ENCODE measurements around the gene ZNF764. TPM values are rescaled to one million over a fixed set of nuclear protein-coding genes. Genes with fewer than 3 reads are reported as not detected.
A peak's percentile ranks its signal among the peaks of the same experiment; 100 is the strongest.

Gene ZNF764
- total and polyA plus RNA-seq, 2 experiments from 2014 or later = 5.6 to 12.9 TPM

DNA sequence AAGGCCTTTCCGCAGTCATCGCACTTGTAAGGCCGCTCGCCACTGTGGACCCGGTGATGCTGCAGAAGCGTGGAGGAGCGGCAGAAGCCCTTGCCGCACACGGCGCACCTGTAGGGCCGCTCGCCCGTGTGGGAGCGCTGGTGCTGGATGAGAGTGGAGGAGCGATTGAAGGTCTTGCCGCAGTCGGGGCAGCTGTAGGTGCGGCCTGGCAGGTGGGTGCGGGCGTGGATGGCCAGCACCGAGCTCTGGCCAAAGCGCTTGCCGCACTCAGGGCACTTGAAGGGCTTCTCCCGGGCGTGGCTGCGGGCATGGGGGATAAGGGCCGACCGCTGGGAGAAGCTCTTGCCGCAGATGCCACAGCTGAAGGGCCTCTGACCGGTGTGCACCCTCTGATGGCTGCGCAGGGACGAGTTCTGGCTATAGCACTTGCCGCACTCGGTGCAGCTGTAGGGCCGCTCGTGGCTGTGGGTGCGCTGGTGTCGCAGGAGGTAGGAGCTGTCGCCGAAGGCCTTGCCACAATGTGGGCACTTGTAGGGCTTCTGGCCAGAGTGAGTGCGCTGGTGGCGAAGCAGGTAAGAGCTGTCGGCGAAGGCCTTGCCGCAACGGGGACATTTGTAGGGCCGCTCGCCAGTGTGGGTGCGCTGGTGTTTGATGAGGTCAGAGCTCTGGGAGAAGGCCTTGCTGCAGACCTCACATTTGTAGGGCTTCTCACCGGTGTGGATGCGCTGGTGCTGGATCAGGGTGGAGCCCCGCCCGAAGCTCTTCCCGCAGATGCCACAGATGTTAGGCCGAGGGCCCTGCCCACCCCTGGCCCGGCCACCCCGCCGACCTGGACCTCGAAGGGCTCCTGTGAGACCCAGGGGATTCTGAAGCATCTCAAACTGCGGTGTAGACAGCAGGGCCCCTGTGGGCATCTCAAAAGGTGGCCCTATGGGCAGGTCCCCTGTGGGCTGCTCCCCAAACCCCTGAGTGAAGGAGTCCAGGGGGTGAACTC, 33.3 kb downstream of the ZNF764 start:
- Histone ChIP-seq H3K36me3 (ENCODE audit: insufficient read depth) (no peaks in the 10 kb centered on the region), H3K4me2 (no peak overlapping the region), H4K20me1 (replicated peaks; ENCODE audit: insufficient read depth) (no peaks in the 10 kb centered on the region), H3K4me3 (no peak overlapping the region; the same call in 1 of the 2 replicates), H3K27ac (ENCODE audit: low read depth) (no peak overlapping the region), H3K4me1 (ENCODE audit: insufficient read depth) (peaks cover 13% of the 10 kb centered on the region), H3K27me3 (ENCODE audit: insufficient read depth) (no peaks in the 10 kb centered on the region), H3K79me2 (replicated peaks; ENCODE audit: insufficient read depth) (peaks cover 7% of the 10 kb centered on the region; the same call in 1 of the 2 replicates), H2AFZ (no peak overlapping the region), H3K9me2 (ENCODE audit: insufficient read depth) (no peaks in the 10 kb centered on the region), H3F3A (replicated peaks; ENCODE audit: low read depth) (peaks cover 15% of the 10 kb centered on the region; the same call in 1 of the 2 replicates)
- no peak for ATAC-seq
- DNase-seq (ENCODE audit: low spot score) = no peak
- Mint-ChIP-seq H3K27me3 (ENCODE audit: insufficient read depth, low read depth, poor library complexity) (peaks cover 11% of the 10 kb centered on the region), H3K27ac (no peak overlapping the region), H3K9me3 (no peaks in the 10 kb centered on the region), H3K36me3 (ENCODE audit: low read depth) (peaks cover 3% of the 10 kb centered on the region), H3K4me3 (peak overlapping the region; percentile 37; the same call in 2 of the 3 replicates), H3K4me1 (peaks cover 16% of the 10 kb centered on the region)
- TF ChIP-seq NANOG (IDR thresholded peaks at IDR 0.05; ENCODE audit: borderline replicate concordance) (no peak), EZH2phosphoT487 (IDR thresholded peaks at IDR 0.05; ENCODE audit: unreplicated experiment) (no peak), EZH2 (IDR thresholded peaks at IDR 0.05; ENCODE audit: low read depth, unreplicated experiment) (no peak), CREB1 (CRISPR knock-in tag; IDR thresholded peaks at IDR 0.05; ENCODE audit: low read depth) (no peak)
- TF ChIP-seq, protein P1, sequence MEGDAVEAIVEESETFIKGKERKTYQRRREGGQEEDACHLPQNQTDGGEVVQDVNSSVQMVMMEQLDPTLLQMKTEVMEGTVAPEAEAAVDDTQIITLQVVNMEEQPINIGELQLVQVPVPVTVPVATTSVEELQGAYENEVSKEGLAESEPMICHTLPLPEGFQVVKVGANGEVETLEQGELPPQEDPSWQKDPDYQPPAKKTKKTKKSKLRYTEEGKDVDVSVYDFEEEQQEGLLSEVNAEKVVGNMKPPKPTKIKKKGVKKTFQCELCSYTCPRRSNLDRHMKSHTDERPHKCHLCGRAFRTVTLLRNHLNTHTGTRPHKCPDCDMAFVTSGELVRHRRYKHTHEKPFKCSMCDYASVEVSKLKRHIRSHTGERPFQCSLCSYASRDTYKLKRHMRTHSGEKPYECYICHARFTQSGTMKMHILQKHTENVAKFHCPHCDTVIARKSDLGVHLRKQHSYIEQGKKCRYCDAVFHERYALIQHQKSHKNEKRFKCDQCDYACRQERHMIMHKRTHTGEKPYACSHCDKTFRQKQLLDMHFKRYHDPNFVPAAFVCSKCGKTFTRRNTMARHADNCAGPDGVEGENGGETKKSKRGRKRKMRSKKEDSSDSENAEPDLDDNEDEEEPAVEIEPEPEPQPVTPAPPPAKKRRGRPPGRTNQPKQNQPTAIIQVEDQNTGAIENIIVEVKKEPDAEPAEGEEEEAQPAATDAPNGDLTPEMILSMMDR (conservative IDR thresholded peaks at IDR 0.05; ENCODE audit: low read depth in 2 of 2) = no peak
- TF ChIP-seq, protein P2, sequence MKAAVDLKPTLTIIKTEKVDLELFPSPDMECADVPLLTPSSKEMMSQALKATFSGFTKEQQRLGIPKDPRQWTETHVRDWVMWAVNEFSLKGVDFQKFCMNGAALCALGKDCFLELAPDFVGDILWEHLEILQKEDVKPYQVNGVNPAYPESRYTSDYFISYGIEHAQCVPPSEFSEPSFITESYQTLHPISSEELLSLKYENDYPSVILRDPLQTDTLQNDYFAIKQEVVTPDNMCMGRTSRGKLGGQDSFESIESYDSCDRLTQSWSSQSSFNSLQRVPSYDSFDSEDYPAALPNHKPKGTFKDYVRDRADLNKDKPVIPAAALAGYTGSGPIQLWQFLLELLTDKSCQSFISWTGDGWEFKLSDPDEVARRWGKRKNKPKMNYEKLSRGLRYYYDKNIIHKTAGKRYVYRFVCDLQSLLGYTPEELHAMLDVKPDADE (IDR thresholded peaks at IDR 0.05) = no peak

DNA sequence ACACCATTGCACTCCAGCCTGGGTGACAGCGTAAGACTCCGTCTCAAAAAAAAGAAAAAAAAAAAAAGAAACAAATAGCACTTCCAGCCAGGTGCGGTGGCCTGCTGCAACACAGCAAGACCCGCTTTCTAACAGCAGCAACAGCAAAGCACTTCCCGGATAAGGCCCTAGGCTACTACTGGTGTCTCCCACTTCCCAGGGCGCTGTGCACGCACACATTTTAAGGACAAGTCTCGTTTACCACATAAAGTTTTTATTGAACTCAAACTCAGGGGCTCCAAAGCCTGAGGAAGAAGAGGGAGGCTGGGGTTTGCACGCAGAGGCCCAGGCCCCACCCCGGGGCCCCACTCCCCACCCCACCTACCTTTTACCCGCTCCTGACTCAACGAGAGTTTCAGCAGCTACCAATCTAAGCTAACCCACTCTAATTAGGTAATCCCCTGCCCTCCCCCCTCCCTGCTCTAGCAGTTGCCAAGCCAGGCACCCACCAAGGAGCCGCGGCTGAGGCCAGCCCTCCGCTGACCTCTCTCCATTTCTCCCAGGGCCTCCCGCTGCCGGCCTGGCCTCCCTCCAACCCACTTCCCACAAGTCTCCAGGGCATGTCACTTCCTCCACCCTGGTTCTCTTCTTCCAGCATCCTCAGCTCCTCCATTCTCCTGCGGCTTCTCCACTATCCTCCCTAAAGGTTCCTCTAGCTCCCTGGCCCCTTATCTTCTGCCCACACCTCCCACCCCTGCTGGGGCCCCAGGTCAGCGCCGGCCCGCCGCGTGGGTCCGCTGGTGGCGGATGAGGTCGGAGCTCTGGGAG, 34.2 kb downstream of the ZNF764 start:
- H3K9me2 ChIP-seq (ENCODE audit: insufficient read depth) = no peaks in the 10 kb centered on the region
- Mint-ChIP-seq H3K4me1 (peaks cover 16% of the 10 kb centered on the region), H3K27ac (no peak overlapping the region), H3K9me3 (no peaks in the 10 kb centered on the region), H3K4me3 (no peak overlapping the region), H3K36me3 (ENCODE audit: low read depth) (peaks cover 3% of the 10 kb centered on the region), H3K27me3 (ENCODE audit: insufficient read depth, low read depth, poor library complexity) (peaks cover 11% of the 10 kb centered on the region)
- no peak overlapping the region for H2AFZ ChIP-seq
- H3K4me1 ChIP-seq (ENCODE audit: insufficient read depth) = peaks cover 13% of the 10 kb centered on the region
- H4K20me1 ChIP-seq (replicated peaks; ENCODE audit: insufficient read depth) = no peaks in the 10 kb centered on the region
- H3K4me3 ChIP-seq = no peak overlapping the region
- H3K27ac ChIP-seq (ENCODE audit: low read depth) = no peak overlapping the region
- H3K4me2 ChIP-seq = no peak overlapping the region
- peaks cover 15% of the 10 kb centered on the region; the same call in 1 of the 2 replicates for H3F3A ChIP-seq (replicated peaks; ENCODE audit: low read depth)
- H3K79me2 ChIP-seq (replicated peaks; ENCODE audit: insufficient read depth) = peaks cover 7% of the 10 kb centered on the region; the same call in 1 of the 2 replicates
- no peak for DNase-seq (ENCODE audit: low spot score)
- H3K36me3 ChIP-seq (ENCODE audit: insufficient read depth) = no peaks in the 10 kb centered on the region
- no peaks in the 10 kb centered on the region for H3K27me3 ChIP-seq (ENCODE audit: insufficient read depth)
- ATAC-seq = no peak
- TF ChIP-seq ZNF114 (CRISPR knock-in tag; IDR thresholded peaks at IDR 0.05) = no peak
- TF ChIP-seq EZH2 (IDR thresholded peaks at IDR 0.05; ENCODE audit: low read depth, unreplicated experiment) = no peak
- no peak for TF ChIP-seq JUNB (IDR thresholded peaks at IDR 0.05; ENCODE audit: unreplicated experiment)
- TF ChIP-seq STAT1 (IDR thresholded peaks at IDR 0.05; ENCODE audit: unreplicated experiment) = no peak
- no peak for TF ChIP-seq NANOG (IDR thresholded peaks at IDR 0.05; ENCODE audit: borderline replicate concordance)

All from GM23338 (cell line).